Measurements from ENCODE around the gene CAMK1D. TPM values are rescaled to one million over a fixed set of nuclear protein-coding genes. Genes with fewer than 3 reads are reported as not detected.
"Not testable (repeated sequence)": the region's sequence is repeated elsewhere in the genome, so short reads cannot be mapped to it uniquely, and the experiment has no call there.

The CAMK1D gene
- polyA plus RNA-seq, 2 of the 4 experiments (the other 2 are of a cell fraction): 6.6 to 12.5 TPM

DNA sequence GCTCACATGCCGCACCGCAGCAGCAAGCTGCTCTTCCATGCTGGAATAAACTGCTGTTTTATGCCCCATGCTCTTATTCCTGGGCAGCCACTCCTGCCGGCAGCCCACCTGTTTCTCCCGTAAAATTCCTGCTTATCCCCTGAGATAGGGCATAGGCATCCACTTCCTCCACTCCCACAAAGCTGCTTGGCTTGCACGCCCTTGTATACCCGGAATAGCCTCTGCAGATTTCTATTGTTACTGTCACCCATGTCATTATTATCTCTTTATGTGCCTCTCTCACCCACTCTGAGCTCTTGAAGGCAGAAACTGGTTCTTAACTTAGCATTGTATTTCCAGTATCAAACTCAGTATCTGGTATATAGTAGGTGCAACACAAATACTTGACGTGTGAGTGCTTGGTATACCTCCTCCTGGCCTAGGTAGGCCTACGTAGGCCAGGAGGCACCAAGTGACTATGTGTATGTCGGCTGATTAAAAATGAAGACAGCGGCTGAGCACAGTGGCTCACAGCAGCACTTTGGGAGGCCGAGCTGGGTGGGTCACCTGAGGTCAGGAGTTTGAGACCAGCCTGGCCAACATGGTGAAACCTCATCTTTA, 458.8 kb downstream of the CAMK1D start:
- WGBS (ENCODE audit: missing lambda C conversion rate): 83% methylated on average over 11 of the region's 11 CpGs
- ChIA-PET POLR2A (no interaction called here), CTCF (interaction anchor here (0.6 to 1.8 kb wide), 4 partner anchors 26 to 184 kb away, joined by 3 to 7 read pairs (median 4); no protein-coding TSS in a partner anchor)
- Histone ChIP-seq H3K4me3 (no peak overlapping the region), H3K4me1 (no peaks in the 10 kb centered on the region), H3K9me3 (no peaks in the 10 kb centered on the region), H3K4me2 (no peak overlapping the region), H3K27ac (no peak overlapping the region)
- DNase-seq (ENCODE audit: low read depth in 1 of 2, low spot score in 1 of 2) (no peak), ATAC-seq (no peak), FAIRE-seq (no peak)
- no peak for TF ChIP-seq HDAC2 (IDR thresholded peaks at IDR 0.05)
- no peak for TF ChIP-seq TFCP2L1 (CRISPR knock-in tag; IDR thresholded peaks at IDR 0.05)
- no peak for TF ChIP-seq FOXS1 (CRISPR knock-in tag; IDR thresholded peaks at IDR 0.05)
- TF ChIP-seq NR3C1 (IDR thresholded peaks at IDR 0.05): no peak
- TF ChIP-seq, protein P1, sequence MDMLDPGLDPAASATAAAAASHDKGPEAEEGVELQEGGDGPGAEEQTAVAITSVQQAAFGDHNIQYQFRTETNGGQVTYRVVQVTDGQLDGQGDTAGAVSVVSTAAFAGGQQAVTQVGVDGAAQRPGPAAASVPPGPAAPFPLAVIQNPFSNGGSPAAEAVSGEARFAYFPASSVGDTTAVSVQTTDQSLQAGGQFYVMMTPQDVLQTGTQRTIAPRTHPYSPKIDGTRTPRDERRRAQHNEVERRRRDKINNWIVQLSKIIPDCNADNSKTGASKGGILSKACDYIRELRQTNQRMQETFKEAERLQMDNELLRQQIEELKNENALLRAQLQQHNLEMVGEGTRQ (IDR thresholded peaks at IDR 0.05): no peak
- no peak for TF ChIP-seq HOXA7 (CRISPR knock-in tag; IDR thresholded peaks at IDR 0.05)
- TF ChIP-seq KDM1A (IDR thresholded peaks at IDR 0.05; ENCODE audit: low read depth): no peak
- TF ChIP-seq RCOR1 (IDR thresholded peaks at IDR 0.05; ENCODE audit: low read depth, low read length): no peak
- no peak for TF ChIP-seq ZC3H11A (IDR thresholded peaks at IDR 0.05)
- TF ChIP-seq, protein P2, sequence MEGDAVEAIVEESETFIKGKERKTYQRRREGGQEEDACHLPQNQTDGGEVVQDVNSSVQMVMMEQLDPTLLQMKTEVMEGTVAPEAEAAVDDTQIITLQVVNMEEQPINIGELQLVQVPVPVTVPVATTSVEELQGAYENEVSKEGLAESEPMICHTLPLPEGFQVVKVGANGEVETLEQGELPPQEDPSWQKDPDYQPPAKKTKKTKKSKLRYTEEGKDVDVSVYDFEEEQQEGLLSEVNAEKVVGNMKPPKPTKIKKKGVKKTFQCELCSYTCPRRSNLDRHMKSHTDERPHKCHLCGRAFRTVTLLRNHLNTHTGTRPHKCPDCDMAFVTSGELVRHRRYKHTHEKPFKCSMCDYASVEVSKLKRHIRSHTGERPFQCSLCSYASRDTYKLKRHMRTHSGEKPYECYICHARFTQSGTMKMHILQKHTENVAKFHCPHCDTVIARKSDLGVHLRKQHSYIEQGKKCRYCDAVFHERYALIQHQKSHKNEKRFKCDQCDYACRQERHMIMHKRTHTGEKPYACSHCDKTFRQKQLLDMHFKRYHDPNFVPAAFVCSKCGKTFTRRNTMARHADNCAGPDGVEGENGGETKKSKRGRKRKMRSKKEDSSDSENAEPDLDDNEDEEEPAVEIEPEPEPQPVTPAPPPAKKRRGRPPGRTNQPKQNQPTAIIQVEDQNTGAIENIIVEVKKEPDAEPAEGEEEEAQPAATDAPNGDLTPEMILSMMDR (IDR thresholded peaks at IDR 0.05): no peak

DNA sequence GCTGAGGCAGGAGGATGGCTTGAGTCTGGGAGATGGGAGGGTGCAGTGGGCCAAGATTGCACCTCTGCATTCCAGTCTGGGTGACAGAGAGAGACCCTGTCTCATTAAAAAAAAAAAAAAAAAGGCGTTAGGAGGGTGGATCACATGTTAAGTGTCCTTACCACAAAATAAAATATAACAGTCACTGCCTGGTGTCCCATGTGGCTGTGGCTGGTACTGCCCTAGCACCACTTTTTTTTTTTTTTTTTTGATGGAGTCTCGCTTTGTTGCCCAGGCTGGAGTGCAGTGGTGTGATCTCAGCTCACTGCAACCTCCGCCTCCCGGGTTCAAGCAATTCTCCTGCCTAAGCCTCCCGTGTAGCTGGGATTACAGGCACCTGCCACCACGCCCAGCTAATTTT, 460.7 kb downstream of the CAMK1D start:
- H3K4me2 ChIP-seq, H3K9me3 ChIP-seq, FAIRE-seq, H3K27ac ChIP-seq, POLR2A ChIA-PET, H3K4me1 ChIP-seq, H3K4me3 ChIP-seq: not testable (repeated sequence)
- 78% methylated on average over 6 of the region's 6 CpGs for WGBS (ENCODE audit: missing lambda C conversion rate)
- DNase-seq (ENCODE audit: low read depth in 1 of 2, low spot score in 1 of 2) (peak in 1 of 2 experiments; percentile 25), ATAC-seq (peak in 1 of 2 experiments; percentile 77; a peak in 3 of 6 replicates)
- CTCF ChIA-PET: interaction anchor here (0.6 to 0.9 kb wide), 3 partner anchors 22 to 207 kb away, joined by 3 to 5 read pairs (median 3); no protein-coding TSS in a partner anchor

DNA sequence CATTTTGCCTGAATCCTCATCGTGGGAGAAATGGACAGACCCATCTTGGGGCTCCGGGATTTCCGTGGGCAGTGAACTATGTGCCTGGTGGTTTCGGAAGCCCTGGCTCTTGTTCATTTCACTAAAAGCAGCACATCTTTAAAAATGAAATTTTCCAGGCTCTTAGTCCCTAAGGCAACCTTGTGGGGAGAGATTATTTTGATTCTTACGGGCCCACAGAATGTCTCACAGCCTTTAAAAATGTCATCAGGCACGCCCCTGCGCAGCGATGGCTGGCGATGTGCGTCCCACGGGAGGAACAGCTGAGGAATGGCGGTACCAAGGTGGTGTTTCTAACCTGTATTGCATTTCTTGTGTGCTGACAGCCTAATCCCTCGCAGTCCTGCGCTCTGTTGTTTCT, 462.5 kb downstream of the CAMK1D start:
- Histone ChIP-seq H3K9me3 (no peaks in the 10 kb centered on the region), H3K4me3 (no peak overlapping the region), H3K4me1 (no peaks in the 10 kb centered on the region), H3K4me2 (no peak overlapping the region), H3K27ac (no peak overlapping the region)
- TF ChIP-seq NPAS2 (CRISPR knock-in tag; IDR thresholded peaks at IDR 0.05; ENCODE audit: borderline replicate concordance) (no peak), CBX2 (IDR thresholded peaks at IDR 0.05; ENCODE audit: borderline replicate concordance, low read depth) (no peak), EP300 (IDR thresholded peaks at IDR 0.05) (no peak), HOXB5 (CRISPR knock-in tag; IDR thresholded peaks at IDR 0.05) (no peak), EHMT2 (IDR thresholded peaks at IDR 0.05; ENCODE audit: low read depth) (no peak), ZNF302 (CRISPR knock-in tag; IDR thresholded peaks at IDR 0.05) (no peak), RAD21 (conservative IDR thresholded peaks at IDR 0.05 in 1 of 2, IDR thresholded peaks at IDR 0.05 in 1 of 2) (no peak), PHF8 (IDR thresholded peaks at IDR 0.05; ENCODE audit: borderline replicate concordance, low read depth) (no peak), SMC3 (IDR thresholded peaks at IDR 0.05) (no peak), TP53 (CRISPR knock-in tag; IDR thresholded peaks at IDR 0.05) (no peak), ZSCAN20 (CRISPR knock-in tag; IDR thresholded peaks at IDR 0.05) (no peak), RNF2 (IDR thresholded peaks at IDR 0.05; ENCODE audit: borderline replicate concordance, low read depth) (no peak), FOSB (CRISPR knock-in tag; IDR thresholded peaks at IDR 0.05) (no peak), FOSL2 (IDR thresholded peaks at IDR 0.05) (no peak), FOSL2 (CRISPR knock-in tag; IDR thresholded peaks at IDR 0.05) (no peak), POLR2AphosphoS2 (conservative IDR thresholded peaks at IDR 0.05; ENCODE audit: low read length) (no peak), HOXB13 (CRISPR knock-in tag; IDR thresholded peaks at IDR 0.05; ENCODE audit: low read depth) (no peak), SREBF2 (IDR thresholded peaks at IDR 0.05) (no peak)
- TF ChIP-seq, protein P3, sequence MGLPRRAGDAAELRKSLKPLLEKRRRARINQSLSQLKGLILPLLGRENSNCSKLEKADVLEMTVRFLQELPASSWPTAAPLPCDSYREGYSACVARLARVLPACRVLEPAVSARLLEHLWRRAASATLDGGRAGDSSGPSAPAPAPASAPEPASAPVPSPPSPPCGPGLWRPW (IDR thresholded peaks at IDR 0.05): no peak
- TF ChIP-seq, protein P4, sequence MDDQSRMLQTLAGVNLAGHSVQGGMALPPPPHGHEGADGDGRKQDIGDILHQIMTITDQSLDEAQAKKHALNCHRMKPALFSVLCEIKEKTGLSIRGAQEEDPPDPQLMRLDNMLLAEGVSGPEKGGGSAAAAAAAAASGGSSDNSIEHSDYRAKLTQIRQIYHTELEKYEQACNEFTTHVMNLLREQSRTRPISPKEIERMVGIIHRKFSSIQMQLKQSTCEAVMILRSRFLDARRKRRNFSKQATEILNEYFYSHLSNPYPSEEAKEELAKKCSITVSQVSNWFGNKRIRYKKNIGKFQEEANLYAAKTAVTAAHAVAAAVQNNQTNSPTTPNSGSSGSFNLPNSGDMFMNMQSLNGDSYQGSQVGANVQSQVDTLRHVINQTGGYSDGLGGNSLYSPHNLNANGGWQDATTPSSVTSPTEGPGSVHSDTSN (IDR thresholded peaks at IDR 0.05): no peak
- TF ChIP-seq, protein P5, sequence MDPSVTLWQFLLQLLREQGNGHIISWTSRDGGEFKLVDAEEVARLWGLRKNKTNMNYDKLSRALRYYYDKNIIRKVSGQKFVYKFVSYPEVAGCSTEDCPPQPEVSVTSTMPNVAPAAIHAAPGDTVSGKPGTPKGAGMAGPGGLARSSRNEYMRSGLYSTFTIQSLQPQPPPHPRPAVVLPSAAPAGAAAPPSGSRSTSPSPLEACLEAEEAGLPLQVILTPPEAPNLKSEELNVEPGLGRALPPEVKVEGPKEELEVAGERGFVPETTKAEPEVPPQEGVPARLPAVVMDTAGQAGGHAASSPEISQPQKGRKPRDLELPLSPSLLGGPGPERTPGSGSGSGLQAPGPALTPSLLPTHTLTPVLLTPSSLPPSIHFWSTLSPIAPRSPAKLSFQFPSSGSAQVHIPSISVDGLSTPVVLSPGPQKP (IDR thresholded peaks at IDR 0.05; ENCODE audit: low read depth, low read length): no peak
- ATAC-seq (no peak), FAIRE-seq (no peak), DNase-seq (ENCODE audit: low read depth in 1 of 2, low spot score in 1 of 2) (no peak)
- POLR2A ChIA-PET: no interaction called here
- CTCF ChIA-PET: interaction anchor here (0.7 to 1.1 kb wide), 2 partner anchors 11 to 263 kb away, joined by 3 read pairs; no protein-coding TSS in a partner anchor
- 88% methylated on average over 14 of the region's 14 CpGs for WGBS (ENCODE audit: missing lambda C conversion rate)
